Superior temporal gyrus (tissue), 1 donor: Measurements from ENCODE around the gene GPC4.
"Not testable (repeated sequence)": the region's sequence is repeated elsewhere in the genome, so short reads cannot be mapped to it uniquely, and the experiment has no call there.

Source experiments
- DNase-seq: peaks from one replicate; pipeline ENCODE4 v3.0.0-alpha.2; 2016; ENCODE audit errors: extremely low spot score

Gene GPC4

GRCh38 chrX:133366735-133367134 is 48.6 kb downstream of the GPC4 start:
- no peak for DNase-seq

DNA sequence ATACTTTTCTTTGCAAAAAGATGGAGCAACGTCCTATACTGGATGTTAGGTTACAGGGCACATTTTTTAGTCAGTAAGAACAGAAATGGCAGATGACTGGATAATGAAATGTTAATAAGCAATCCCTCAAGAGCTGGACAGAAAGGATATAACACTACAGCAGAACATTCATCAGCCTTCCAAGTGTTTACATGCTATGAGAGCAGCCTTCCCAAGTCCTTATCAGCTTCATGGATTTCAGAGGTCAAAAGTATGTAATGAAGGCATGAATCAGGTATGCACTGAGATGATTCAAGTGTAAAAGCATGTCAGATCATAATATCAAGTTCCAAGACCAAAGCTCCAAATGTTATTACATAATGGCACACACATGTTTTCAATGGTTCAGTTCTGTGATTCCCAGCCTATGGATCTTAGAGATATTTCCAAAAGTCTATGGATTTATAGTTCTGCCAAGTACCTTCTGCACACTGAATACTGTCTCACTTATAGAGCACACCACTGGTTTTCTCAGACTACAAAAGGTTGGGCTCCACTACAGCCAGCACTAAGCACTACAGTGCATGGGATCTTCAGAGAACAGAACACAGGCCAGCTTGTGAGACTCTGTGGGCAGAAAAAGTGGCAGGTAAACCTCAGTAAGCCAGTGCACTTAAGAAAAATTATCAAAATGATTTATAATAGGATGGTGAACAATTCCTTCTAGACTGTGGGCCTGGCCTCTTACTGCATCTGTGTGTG is 49.2 kb downstream of the GPC4 start:
- DNase-seq = no peak

DNA sequence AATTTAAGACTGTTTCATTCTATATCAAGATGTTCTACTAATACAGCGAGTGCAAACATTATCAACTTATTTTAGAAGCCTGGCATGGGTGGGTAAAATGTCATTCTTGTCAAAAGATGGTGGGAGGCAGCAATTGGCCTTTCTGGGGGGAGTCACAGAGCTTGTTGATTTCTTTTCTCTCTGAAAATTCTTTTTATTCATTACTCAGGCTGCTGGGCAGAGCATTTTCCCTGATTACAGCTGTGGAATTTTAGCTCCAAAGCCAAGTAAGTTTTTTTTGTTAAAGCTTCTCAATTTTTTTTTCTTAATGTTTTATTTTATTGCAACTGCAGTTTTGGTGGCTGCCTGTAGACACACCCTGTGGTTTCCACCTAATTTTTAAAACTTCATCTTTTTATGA is 50.4 kb downstream of the GPC4 start:
- DNase-seq = no peak

- DNase-seq = no peak
These were observed 51.1 kb downstream of the GPC4 start for GRCh38 chrX:133364196-133364595.

GRCh38 chrX:133362538-133362937 is 52.8 kb downstream of the GPC4 start:
- DNase-seq = no peak

DNA sequence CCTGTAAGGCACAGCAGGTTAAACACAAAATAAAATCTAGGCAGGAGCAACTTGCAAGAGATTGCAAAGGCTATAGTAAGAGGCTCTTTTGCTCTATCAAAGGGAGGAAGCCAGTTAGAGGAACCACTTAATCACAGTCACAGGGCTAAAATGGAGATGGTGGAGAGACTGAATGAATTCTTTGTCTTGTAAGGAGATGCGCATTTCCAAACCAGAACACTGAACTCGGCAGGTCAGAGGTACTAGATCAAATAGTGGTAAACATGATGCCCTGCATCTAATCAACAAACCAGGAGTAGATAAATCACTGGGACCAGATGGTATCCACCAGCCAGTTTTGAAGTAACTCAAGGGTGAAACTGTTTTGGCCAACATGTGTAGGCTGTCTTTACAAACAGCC is 55.8 kb downstream of the GPC4 start:
- DNase-seq = no peak

GRCh38 chrX:133353233-133353632 is 62.1 kb downstream of the GPC4 start:
- no peak for DNase-seq

- DNase-seq = no peak
These were observed 64.5 kb downstream of the GPC4 start for GRCh38 chrX:133350751-133351150.

DNA sequence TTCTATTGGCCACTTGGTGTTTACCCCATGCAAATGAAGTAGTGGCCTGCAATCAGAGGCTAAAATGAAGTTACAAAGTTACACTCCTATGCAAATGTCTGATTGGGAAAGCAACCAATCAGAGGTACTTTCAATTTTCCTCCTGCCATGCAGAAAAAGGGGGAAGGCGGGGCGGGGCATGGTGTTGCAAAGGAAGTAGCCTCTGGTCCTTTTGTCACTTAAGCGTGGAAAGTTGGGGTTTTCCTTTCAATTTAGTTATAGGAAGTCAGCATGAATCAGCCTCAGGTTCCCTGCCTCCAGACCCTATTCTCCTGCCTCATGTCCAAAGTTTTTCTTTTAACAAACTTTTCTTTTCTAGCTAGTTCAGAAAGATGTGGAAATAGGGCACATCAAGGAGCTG is 69.3 kb downstream of the GPC4 start:
- no peak for DNase-seq

- DNase-seq = no peak
These were observed 75.7 kb downstream of the GPC4 start for GRCh38 chrX:133339566-133339965.

DNA sequence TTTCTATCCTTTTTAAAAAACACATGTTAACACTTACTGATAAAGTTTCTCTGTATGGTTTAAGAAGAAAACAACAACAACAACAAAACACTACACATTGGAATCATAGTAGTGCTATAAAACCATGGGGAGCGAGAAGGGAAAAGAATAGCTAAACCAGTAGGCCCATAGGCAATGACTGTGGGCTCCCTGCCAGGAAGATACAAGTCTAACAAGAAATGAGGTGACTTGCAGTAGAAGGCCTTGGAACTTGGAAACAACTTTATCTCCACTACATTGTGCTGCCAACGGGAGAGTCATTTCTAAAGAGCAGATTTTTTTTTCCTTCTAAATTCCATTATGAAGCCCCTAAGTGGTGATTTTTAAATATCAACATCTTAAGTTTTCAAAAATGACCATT is 78.0 kb downstream of the GPC4 start:
- DNase-seq = no peak

DNA sequence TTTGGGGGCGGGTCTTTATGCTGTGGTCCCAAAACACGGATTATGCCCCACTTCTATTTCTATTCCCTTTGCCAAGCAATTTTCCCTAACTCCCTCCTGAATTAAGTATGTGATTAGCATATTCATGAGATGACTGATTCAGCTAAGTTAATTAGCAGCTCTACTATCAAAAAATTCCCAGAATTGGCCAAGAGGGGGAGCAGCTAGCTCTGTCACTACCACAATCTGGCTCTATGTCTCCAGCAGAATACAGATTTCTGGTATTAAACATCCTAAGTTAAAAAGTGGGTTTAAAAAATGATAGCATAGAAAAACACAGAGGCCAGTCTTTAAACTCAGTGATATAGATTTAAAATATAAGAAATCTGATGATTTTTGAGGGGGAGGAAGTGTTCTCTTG is 80.3 kb downstream of the GPC4 start:
- DNase-seq = peak; percentile 75

DNA sequence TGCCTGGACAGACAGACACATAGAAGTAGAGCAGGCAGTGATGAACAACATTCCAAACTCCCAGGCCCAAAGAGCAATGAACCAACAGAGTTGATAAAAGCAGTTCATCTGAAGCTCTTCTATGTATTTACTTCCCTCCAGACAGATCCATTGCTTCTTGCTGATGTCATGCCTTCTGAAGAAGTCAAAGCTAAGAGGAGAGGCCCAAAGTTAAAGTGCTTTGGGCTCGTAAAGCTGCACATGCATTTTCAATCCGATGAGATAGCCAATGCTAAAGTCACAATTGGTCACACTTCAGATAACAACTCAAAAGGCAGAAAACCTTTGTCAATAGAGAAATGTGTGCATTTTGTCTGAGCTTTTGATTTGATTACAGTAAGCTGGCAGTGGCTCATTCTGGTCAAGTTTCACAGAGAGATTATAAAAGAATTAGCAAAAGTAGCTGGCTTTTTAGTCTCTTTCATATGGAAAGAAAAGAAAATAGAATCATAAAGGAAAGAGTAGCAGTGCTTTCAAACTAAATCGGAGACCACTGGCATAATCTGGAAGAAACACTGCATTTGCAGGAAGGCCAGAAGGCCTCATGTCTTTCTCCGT is 82.0 kb downstream of the GPC4 start:
- DNase-seq = no peak

GRCh38 chrX:133332737-133333136 is 82.6 kb downstream of the GPC4 start:
- DNase-seq = no peak

DNA sequence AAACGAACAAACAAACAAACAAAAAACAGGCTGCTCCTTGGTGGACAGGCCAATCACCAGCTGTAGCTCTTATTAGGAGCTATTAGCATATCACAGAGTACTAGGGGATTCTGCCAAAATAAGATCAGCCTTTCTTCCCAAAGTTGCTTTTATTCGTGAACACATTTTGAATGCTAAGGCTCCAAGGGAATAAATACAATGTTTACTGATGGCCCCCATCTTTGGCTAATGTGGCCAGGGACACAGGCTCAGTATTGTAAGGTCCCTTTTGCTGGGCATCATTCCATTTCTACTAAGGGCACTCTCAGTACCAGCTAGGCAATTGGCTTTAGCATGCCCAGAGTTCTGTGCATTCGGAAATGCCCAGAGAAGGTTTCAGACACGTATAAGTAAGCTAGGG is 84.3 kb downstream of the GPC4 start:
- peak; percentile 20 for DNase-seq

- DNase-seq = no peak
These were observed 89.9 kb downstream of the GPC4 start for GRCh38 chrX:133325422-133325821.

GRCh38 chrX:133323431-133323830 is 91.9 kb downstream of the GPC4 start:
- no peak for DNase-seq

DNA sequence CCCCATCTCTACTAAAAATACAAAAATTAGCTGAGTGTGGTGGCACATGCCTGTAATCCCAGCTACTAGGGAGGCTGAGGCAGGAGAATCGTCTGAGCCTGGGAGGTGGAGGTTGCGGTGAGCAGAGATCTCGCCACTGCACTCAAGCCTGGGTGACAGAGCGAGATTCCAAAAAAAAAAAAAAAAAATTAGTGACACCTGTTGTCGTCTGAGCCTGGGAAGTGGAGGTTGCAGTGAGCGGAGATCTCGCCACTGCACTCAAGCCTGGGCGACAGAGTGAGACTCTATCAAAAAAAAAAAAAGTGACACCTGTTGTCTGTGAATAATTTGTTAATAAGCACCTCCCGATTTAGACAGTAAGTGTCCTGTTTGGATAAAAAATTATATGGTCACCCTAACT is 93.0 kb downstream of the GPC4 start:
- not testable (repeated sequence) for DNase-seq

DNA sequence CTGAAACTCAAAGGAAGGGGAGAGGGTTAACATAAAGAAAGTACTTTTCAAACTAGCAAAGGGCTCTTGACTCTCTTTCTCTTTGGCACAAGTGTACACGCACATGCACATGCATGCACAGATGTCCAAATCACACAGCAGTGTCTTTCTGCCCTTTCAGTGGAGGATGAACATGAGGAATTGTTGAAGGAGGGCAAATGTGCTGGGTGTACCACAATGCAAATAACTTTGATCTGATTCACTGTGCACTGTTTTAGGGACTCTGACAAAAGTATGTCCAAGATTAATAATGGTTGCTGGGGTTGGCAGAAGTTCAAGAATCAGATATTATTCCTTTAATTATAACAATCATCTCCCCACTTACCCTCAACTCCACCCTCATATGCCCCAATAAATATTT is 93.8 kb downstream of the GPC4 start:
- DNase-seq = no peak

DNA sequence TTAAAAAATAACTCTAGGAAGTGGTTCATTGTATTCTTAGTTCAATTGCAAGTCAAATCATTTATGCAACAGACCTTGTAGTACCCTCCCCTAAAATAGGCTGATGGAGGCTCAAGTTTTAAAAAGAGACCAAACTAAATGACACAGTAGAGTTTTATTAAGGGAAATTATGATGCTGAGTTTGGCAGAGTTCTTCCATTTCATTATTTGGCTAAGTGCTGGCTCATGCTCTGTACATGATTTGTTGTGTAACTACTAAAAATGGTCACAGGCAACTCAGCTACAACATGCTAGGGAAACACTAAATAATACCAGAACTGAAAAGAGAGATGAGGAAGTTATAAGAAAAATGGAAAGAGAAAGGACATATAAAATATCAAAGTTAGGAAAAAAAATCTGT is 101.0 kb downstream of the GPC4 start:
- no peak for DNase-seq

- no peak for DNase-seq
These were observed 106.8 kb downstream of the GPC4 start for GRCh38 chrX:133308499-133308897.

GRCh38 chrX:133307637-133308498 is 107.4 kb downstream of the GPC4 start:
- peak; percentile 18 for DNase-seq

- DNase-seq = no peak
These were observed 108.2 kb downstream of the GPC4 start for GRCh38 chrX:133307094-133307493.
